ENCODE measurements around the gene ADH1C.
"Not testable (repeated sequence)": the region's sequence is repeated elsewhere in the genome, so short reads cannot be mapped to it uniquely, and the experiment has no call there.

ADH1C gene

DNA sequence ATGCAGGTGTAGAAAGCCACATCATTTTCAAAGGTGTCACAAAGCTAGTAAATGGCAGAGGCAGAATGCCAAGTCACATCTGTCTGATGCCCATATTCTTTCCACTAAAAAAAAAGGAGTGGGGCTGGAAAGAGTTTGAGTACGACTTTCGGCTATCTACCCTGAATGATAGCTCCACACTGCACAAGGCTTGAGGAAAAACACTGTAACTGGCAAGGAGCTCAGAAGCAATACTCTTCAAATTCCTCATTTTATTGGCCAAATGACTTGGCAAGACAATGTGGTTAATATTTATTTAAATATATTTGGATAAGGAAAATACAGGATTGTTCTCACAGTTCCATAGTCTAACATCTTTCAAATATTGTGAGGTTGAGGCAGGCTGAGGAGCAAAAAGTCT, 5.4 kb upstream of the ADH1C start:
- no peak for DNase-seq (ENCODE audit: low read depth)

DNA sequence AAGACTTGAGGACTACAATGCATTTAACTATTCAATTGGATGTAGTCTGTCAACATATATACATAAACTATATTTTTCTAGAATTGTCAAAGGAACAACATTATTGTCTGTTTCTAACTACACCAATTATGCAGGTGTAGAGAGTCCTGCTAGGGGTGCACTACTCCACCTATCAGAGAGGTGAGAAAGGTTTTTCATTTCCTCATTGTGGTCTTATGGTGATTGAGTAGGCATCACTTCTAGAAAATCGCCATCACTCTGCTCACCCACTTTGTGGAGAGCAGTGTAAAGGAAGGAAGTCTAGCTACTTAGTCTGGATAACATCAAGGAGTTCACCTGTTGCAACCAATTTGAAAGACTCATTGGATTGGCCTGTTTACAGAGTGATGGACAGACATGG, 4.4 kb upstream of the ADH1C start:
- no peak for DNase-seq (ENCODE audit: low read depth)

DNA sequence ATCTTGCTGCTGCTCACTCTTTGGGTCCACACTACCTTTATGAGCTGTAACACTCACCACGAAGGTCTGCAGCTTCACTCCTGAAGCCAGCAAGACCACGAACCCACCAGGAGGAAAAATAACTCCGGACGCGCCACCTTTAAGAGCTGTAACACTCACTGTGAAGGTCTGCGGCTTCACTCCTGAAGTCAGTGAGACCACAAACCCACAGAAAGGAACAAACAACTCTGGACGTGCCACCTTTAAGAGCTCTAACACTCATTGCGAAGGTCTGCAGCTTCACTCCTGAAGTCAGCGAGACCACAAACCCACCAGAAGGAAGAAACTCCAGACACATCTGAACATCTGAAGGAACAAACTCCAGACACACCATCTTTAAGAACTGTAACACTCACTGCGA, 3.6 kb upstream of the ADH1C start:
- not testable (repeated sequence) for DNase-seq (ENCODE audit: low read depth)

GRCh38 chr4:99351487-99351886, 1.1 kb downstream of the ADH1C start:
- no peak for DNase-seq (ENCODE audit: low read depth)

DNA sequence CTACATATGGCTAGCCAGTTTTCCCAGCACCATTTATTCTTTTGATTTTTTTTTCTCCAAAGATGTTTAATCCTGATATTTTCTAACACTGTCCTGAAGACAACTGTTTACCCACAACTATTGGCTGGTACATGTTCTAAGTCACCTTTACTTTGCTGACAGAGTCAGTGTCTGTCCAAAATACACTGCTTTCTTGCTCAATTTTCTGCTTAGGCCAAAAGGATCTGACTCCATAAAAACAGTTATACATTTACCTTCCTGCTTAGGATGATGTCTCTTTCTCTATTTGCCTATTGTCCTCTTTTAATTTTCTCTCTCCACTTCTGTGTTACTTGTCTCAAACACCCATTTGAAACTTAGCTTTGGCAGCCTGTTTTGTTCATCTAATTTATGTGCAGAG, 3.2 kb downstream of the ADH1C start:
- no peak for DNase-seq (ENCODE audit: low read depth)

DNA sequence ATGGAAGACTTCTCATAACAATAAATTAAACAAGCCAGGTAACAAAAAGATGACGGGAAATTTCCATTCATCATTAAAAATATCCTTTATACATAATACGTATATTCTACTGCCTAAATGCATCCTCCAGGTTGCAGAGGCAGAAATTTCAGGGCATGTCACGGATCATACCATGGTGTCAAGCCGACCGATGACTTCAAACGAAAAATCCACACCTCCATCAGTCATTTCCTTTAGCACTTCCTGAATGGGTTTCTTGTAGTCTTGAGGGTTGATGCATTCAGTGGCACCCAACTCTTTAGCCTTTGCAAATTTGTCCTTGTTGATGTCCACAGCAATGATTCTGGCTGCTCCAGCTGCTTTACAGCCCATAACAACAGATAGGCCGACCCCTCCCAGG, 9.9 kb downstream of the ADH1C start:
- DNase-seq (ENCODE audit: low read depth), result not testable (repeated sequence)

DNA sequence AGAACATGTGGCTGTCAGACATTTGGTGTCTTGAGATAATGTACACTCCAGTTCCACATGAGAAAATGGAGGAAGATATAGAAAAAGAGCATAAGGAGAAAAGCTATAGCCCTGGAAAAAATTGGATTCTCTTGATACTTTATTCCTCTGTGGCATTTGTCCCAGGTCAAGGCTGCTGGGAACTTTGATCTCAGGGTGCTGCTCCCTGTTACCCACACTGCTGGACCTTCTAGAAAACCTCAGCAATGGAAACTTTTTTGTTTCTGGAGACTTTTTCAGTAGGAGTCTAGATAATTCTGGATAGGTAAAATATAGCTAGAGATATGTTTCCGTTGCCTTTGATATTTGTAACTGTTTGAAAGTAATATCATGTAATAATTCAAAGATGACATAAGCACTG, 11.1 kb downstream of the ADH1C start:
- no peak for DNase-seq (ENCODE audit: low read depth)

DNA sequence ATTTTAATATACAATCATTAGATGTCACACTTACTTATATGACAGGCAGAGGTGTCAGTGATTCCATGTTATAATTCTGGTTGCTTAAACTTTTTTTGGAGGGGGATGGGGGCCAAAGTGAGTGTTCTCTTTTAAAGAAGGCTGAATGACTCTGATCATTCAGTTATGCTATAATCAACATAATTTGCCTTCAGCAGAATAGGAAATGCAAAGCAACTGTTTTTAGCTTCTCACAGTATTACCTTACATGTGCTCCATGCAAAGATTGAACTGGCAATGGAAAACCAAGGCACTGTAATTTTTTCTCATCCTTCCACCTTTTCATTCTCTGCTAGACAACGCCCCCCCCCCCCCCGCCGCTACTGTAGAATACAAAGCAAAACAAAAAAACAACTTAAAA, 13.4 kb downstream of the ADH1C start:
- DNase-seq (ENCODE audit: low read depth), result no peak

DNA sequence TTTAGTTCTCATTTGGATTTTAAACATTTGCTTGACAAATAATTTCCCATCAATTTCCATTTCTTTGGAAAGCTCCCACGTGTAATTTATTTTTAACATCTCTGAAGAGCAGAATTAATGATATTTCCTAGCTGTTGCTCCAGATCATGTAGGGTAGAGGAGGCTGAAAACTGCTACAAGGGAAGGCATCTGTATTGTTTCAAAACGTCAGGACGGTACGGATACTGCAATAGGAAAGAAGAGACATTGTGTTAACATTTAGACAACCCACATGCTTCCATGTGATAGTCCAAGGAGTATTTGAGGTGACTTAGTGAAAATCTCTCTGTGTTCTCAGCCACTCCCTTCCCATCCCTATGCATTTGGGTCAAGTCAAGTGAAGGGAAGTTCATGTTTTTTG, 16.0 kb downstream of the ADH1C start:
- DNase-seq (ENCODE audit: low read depth), result no peak

DNA sequence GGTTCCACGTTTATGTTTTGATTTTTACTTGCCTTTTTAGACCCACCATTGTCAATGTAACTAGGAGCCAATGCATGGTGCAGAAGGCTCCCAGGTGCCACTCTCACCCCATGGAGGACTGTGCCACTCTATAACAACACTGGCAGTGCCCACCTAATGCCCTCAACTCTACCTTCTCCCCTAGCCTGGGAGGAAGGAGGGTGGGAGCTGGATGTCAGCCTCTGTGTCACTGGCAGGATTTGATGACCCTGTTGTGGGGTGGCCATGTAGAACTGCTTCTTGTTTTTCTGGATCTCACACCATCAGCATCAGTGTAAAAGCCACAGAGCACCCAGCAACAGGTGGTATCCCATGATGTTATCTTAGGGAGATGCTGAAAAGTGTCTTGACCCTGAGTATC, 17.7 kb downstream of the ADH1C start:
- DNase-seq (ENCODE audit: low read depth), result no peak

- no peak for DNase-seq (ENCODE audit: low read depth)
Measured at GRCh38 chr4:99330648-99331047, 21.9 kb downstream of the ADH1C start.

DNA sequence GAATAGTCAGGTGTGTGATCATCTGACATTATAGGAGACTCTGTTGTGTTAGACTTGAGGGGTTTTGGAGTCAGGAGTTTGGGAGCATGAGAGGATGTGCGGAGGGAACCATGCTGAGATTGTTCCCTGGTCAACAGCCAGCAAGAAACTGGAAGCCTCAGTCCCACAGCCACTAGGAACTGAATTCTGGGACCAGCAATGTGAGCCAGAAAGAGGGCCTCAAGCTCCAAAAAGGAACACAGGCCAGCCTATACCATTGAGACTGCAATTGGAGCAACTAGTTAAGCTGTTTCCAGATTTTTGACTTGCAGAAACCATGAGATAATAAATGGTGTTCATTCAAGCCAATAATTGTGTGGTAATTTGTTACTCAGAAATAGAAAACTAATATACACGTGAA, 22.7 kb downstream of the ADH1C start:
- no peak for DNase-seq (ENCODE audit: low read depth)

DNA sequence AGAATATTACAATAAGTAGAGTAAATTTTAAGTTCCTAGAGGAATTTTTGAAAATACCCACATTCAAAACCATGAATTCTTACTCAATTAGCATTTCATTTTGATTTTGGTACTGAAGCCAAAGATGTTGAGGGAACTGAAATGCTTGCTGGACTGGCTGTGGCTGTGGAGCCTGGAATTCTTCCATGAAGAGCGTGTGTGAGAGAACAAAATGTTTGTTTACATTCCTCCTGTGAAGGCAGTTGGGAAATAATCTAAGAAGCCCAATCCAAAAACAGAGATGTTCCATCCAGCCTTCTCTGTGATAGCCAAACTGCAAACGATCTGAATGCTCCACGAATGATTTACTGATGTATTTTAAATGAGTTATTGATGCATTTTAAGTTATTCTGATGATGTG, 27.6 kb downstream of the ADH1C start:
- DNase-seq (ENCODE audit: low read depth), result no peak

- DNase-seq (ENCODE audit: low read depth), result no peak
Measured at GRCh38 chr4:99324361-99324760, 28.2 kb downstream of the ADH1C start.

DNA sequence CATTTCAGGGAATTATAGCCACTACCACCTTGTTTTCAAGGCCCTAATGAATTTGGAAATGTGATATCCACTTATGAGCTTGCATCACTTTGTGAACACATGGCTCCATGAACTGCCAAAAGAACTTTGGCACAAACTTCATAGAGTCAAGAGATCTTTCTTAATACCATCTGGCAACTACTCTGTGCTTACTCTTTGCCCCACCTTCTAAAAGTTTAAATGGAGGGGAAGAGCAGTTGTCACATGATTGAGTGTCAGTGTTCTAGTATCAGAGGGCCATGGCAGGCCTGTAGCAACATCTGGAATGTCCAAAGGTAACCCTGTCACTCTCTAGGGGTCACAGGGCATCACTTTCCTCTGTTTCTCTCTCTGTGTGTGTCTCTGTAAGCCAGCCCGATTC, 28.8 kb downstream of the ADH1C start:
- no peak for DNase-seq (ENCODE audit: low read depth)

GRCh38 chr4:99321241-99322191, 31.0 kb downstream of the ADH1C start, which contains the start of gene ADH1B:
Gene ADH1B, minus strand, starts transcription at chr4:99321401. Its CDS starts 70 bp downstream, at chr4:99321331.
- DNase-seq (ENCODE audit: low read depth), result no peak

GRCh38 chr4:99317811-99318210, 34.7 kb downstream of the ADH1C start:
- DNase-seq (ENCODE audit: low read depth), result not testable (repeated sequence)

DNA sequence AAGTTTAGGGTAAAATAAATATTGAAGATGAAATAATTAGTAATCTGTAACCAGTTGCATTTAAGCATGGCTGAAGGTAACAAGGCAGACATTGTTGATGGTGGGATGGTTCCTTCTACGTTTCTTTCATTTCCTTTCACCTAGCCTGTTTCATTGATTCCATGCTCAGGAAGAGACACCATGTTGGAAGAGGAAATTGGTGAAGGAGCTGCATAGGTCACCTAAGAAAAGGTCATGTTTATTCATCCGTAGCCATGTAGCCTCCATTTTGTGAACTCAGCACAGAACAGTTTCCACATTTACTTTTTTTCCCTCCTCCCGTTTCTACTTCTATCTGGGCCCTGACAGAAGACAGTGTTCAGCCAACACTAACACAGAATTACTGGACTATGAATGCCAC, 35.2 kb downstream of the ADH1C start:
- no peak for DNase-seq (ENCODE audit: low read depth)

- DNase-seq (ENCODE audit: low read depth), result no peak
Measured at GRCh38 chr4:99315839-99316238, 36.7 kb downstream of the ADH1C start.

- DNase-seq (ENCODE audit: low read depth), result no peak
Measured at GRCh38 chr4:99314211-99314610, 38.3 kb downstream of the ADH1C start.

- DNase-seq (ENCODE audit: low read depth), result no peak
Measured at GRCh38 chr4:99310389-99310788, 42.2 kb downstream of the ADH1C start.

GRCh38 chr4:99305638-99306400, 46.7 kb downstream of the ADH1C start:
- DNase-seq (ENCODE audit: low read depth), result no peak

All from activated T-helper 1 cell treated with Interleukin-2 at 50 U/mL for 16 hours (primary cell).